ENCODE data around the gene FBXO21. TPM values are rescaled to one million over a fixed set of nuclear protein-coding genes. Genes with fewer than 3 reads are reported as not detected.

Gene FBXO21
- polyA plus RNA-seq, 1 donor: 32.0 TPM

DNA sequence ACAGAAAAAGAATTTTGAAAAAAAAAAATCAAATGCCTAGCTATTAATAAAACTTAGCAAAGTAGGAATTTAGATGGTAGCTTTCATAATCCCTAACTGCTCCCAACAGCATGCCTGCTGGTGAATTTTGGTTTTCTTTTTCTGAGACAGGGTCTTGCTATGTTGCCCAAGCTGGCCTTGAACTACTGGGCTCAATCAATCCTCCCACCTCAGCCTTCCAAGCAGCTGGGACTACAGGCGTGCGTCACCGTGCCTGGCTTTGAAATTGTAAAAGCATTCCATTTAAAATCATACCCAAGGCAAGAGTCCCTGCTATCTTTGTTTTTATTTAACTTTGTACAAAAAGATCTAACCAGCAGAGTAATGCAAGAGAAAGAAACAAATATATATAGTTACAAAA lies 20.7 kb downstream of the FBXO21 start:
- H3K9me3 ChIP-seq (ENCODE audit: control insufficient read depth, low read depth, low read length): no peaks in the 10 kb centered on the region
- H3K36me3 ChIP-seq (ENCODE audit: control insufficient read depth, insufficient read depth, low read length): peaks cover 69% of the 10 kb centered on the region
- H3K27me3 ChIP-seq (ENCODE audit: control insufficient read depth, insufficient read depth, low read length): no peaks in the 10 kb centered on the region
- no peak overlapping the region for H3K27ac ChIP-seq (ENCODE audit: low read length)
- DNase-seq: no peak
- H3K4me1 ChIP-seq (ENCODE audit: control insufficient read depth, insufficient read depth, low read length): no peaks in the 10 kb centered on the region
- no peak overlapping the region for H3K4me3 ChIP-seq (ENCODE audit: low read length)
- no CpG with 5 or more reads among the region's 3 CpGs for WGBS (ENCODE audit: insufficient coverage, low lambda C conversion rate)

DNA sequence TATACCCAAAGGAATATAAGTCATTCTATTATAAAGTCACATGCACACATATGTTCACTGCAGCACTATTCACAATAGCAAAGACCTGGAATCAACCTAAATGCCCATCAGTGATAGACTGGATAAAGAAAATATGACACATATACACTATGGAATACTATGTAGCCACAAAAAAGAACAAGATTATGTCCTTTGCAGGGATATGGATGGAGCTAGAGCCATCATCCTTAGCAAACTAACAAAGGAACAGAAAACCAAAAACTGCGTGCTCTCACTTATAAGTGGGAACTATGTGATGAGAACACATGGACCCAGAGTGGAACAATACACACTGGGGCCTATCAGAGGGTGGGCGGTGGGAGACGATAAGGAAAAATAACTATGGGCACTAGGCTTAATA lies 21.3 kb downstream of the FBXO21 start:
- Histone ChIP-seq H3K36me3 (ENCODE audit: control insufficient read depth, insufficient read depth, low read length) (peaks cover 68% of the 10 kb centered on the region), H3K4me3 (ENCODE audit: low read length) (no peak overlapping the region), H3K9me3 (ENCODE audit: control insufficient read depth, low read depth, low read length) (no peaks in the 10 kb centered on the region), H3K4me1 (ENCODE audit: control insufficient read depth, insufficient read depth, low read length) (no peaks in the 10 kb centered on the region), H3K27ac (ENCODE audit: low read length) (no peak overlapping the region), H3K27me3 (ENCODE audit: control insufficient read depth, insufficient read depth, low read length) (no peaks in the 10 kb centered on the region)
- WGBS (ENCODE audit: insufficient coverage, low lambda C conversion rate): 70% methylated on average over 2 of the region's 3 CpGs
- DNase-seq: no peak

DNA sequence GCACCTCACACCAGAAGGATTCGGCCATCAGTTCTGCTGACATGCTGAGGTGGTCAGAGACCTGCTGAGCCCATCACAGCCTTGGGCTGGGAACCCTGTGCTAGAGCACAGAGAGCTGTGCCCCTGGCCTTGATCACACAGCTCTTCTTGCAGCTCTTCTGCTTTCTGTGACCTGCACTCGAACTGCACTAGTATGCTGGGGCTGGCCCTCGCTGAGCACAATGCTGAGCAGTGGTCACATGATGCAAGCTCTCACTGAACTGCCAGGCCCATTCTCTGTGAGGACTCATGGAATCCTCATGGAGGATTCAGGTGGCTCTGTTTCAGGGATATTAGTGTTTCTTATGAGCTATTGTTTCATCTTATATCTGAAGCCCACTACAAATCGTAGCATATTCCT lies 22.5 kb downstream of the FBXO21 start:
- no peaks in the 10 kb centered on the region for H3K4me1 ChIP-seq (ENCODE audit: control insufficient read depth, insufficient read depth, low read length)
- peaks cover 67% of the 10 kb centered on the region for H3K36me3 ChIP-seq (ENCODE audit: control insufficient read depth, insufficient read depth, low read length)
- WGBS (ENCODE audit: insufficient coverage, low lambda C conversion rate): 83% methylated on average over 1 of the region's 4 CpGs
- H3K27ac ChIP-seq (ENCODE audit: low read length): no peak overlapping the region
- H3K27me3 ChIP-seq (ENCODE audit: control insufficient read depth, insufficient read depth, low read length): no peaks in the 10 kb centered on the region
- H3K4me3 ChIP-seq (ENCODE audit: low read length): no peak overlapping the region
- DNase-seq: no peak
- no peaks in the 10 kb centered on the region for H3K9me3 ChIP-seq (ENCODE audit: control insufficient read depth, low read depth, low read length)

DNA sequence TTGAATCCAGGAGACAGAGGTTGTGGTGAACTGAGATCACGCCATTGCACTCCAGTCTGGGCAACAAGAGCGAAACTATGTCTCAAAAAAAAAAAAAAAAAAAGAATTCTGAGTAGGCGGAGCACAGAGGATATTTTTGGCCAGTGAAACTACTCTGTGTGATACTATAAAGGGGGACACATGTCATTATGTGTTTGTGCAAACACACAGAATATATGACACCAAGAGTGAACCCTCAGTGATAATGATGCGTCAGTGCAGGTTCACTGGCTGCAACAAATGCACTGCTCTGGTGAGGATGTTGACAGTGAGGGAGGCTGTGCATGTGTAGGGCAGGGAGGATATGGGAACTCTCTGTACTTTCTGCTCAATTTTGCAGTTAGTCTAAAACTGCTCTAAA lies 24.2 kb downstream of the FBXO21 start:
- no peaks in the 10 kb centered on the region for H3K27me3 ChIP-seq (ENCODE audit: control insufficient read depth, insufficient read depth, low read length)
- no peaks in the 10 kb centered on the region for H3K9me3 ChIP-seq (ENCODE audit: control insufficient read depth, low read depth, low read length)
- H3K4me1 ChIP-seq (ENCODE audit: control insufficient read depth, insufficient read depth, low read length): no peaks in the 10 kb centered on the region
- WGBS (ENCODE audit: insufficient coverage, low lambda C conversion rate): no CpG with 5 or more reads among the region's 4 CpGs
- H3K4me3 ChIP-seq (ENCODE audit: low read length): no peak overlapping the region
- peaks cover 73% of the 10 kb centered on the region for H3K36me3 ChIP-seq (ENCODE audit: control insufficient read depth, insufficient read depth, low read length)
- no peak overlapping the region for H3K27ac ChIP-seq (ENCODE audit: low read length)
- no peak for DNase-seq

DNA sequence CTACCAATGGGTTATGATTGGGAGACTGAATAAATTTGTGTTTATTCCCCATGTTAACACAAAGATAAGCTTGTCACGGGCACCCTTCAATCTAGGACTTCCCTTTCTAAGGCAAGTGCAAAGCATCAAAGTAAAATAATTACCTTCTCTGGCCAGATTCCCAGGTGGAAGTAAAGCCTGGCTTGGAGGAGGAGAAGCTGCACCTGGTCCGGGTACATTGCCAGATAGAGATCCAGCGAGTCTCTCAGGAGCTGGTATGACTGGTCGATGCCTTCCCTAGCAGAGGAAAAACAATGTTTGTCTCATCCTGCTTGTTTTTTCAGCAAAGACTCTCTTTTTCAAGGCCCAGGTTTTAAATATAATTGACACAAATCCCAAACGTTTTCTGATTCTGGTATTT lies 24.9 kb downstream of the FBXO21 start:
- 67% methylated on average over 1 of the region's 5 CpGs for WGBS (ENCODE audit: insufficient coverage, low lambda C conversion rate)
- DNase-seq: no peak
- Histone ChIP-seq H3K4me3 (ENCODE audit: low read length) (no peak overlapping the region), H3K27me3 (ENCODE audit: control insufficient read depth, insufficient read depth, low read length) (no peaks in the 10 kb centered on the region), H3K4me1 (ENCODE audit: control insufficient read depth, insufficient read depth, low read length) (no peaks in the 10 kb centered on the region), H3K27ac (ENCODE audit: low read length) (no peak overlapping the region), H3K36me3 (ENCODE audit: control insufficient read depth, insufficient read depth, low read length) (peaks cover 75% of the 10 kb centered on the region), H3K9me3 (ENCODE audit: control insufficient read depth, low read depth, low read length) (no peaks in the 10 kb centered on the region)

DNA sequence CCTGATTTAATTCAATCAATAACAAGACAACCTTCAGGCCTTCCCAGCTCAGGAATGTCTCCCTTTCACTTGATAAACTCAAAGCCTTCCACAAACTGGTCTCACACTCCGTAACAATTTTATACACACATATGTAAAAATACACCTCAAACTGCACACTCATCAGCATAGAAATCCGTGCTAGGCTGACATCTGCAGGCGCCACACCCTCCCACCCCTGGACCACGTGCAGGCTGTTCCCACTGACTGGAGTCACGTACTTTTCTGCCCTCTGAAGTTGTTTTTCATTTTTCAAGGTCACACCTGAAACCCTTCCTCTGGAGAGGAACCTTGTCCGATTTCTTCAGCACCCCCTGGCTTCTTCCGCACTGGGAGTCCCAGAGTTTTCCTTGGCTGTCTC lies 27.6 kb downstream of the FBXO21 start:
- Histone ChIP-seq H3K9me3 (ENCODE audit: control insufficient read depth, low read depth, low read length) (no peaks in the 10 kb centered on the region), H3K27me3 (ENCODE audit: control insufficient read depth, insufficient read depth, low read length) (no peaks in the 10 kb centered on the region), H3K4me3 (ENCODE audit: low read length) (no peak overlapping the region), H3K4me1 (ENCODE audit: control insufficient read depth, insufficient read depth, low read length) (peaks cover 6% of the 10 kb centered on the region), H3K27ac (ENCODE audit: low read length) (no peak overlapping the region), H3K36me3 (ENCODE audit: control insufficient read depth, insufficient read depth, low read length) (peaks cover 88% of the 10 kb centered on the region)
- no peak for DNase-seq
- 100% methylated on average over 1 of the region's 7 CpGs for WGBS (ENCODE audit: insufficient coverage, low lambda C conversion rate)

DNA sequence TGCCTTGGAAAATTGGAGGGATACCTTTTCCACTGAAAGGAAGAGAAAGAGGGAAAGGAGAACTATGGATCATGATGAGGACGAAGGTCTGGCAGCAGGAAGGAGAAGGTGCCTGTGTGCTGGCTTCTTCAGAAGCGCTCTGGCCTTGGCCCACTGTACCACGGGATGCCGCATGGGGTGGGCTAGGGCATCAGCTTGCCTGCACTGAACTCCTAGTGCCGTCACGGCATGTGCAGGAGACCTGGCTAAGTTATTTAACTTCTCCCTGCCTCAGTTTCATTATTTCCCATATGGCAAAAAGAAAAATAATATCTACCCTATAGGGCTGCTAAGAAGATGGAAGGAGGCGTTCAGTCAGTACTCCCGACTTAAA lies 28.1 kb downstream of the FBXO21 start:
- no peak overlapping the region for H3K4me3 ChIP-seq (ENCODE audit: low read length)
- H3K27ac ChIP-seq (ENCODE audit: low read length): no peak overlapping the region
- peaks cover 6% of the 10 kb centered on the region for H3K4me1 ChIP-seq (ENCODE audit: control insufficient read depth, insufficient read depth, low read length)
- no peaks in the 10 kb centered on the region for H3K9me3 ChIP-seq (ENCODE audit: control insufficient read depth, low read depth, low read length)
- no peaks in the 10 kb centered on the region for H3K27me3 ChIP-seq (ENCODE audit: control insufficient read depth, insufficient read depth, low read length)
- no CpG with 5 or more reads among the region's 8 CpGs for WGBS (ENCODE audit: insufficient coverage, low lambda C conversion rate)
- DNase-seq: no peak
- peaks cover 89% of the 10 kb centered on the region for H3K36me3 ChIP-seq (ENCODE audit: control insufficient read depth, insufficient read depth, low read length)

DNA sequence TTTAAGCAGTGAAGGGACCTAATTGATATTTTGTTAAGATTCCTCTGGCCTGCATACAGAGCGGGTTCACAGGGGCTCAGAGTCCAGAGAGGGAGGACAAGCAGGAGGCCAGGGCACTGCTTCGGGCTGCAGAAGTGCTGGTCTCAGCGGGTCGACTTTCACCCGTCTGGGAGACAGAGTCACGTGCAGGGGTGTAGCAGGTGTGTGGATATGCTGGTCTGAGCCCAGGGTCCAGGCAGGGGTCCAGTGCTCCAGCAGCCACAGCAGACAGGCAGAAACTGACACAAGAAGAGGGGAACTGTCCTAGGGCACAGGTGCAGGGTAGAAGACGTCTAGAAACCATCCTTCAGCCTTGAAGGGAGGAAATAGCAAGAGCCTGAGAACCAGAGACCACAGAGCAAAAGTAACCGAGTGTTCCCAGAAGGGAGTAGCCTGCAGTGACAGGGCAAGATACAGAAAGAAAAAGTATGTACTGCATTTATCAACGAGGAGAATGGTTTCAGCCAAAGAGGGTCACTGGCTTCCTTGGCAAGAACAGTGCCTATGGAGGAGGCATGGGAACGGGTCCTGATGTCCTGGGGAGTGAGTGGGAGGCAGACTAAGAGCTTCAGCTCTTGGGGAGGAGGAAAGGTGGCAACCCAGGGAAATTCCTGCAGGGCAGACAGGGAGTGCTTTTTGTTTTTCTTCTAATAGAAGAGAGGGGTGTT lies 28.7 kb downstream of the FBXO21 start:
- no peak for DNase-seq
- Histone ChIP-seq H3K4me3 (ENCODE audit: low read length) (no peak overlapping the region), H3K4me1 (ENCODE audit: control insufficient read depth, insufficient read depth, low read length) (peaks cover 6% of the 10 kb centered on the region), H3K36me3 (ENCODE audit: control insufficient read depth, insufficient read depth, low read length) (peaks cover 86% of the 10 kb centered on the region), H3K27me3 (ENCODE audit: control insufficient read depth, insufficient read depth, low read length) (no peaks in the 10 kb centered on the region), H3K27ac (ENCODE audit: low read length) (no peak overlapping the region), H3K9me3 (ENCODE audit: control insufficient read depth, low read depth, low read length) (no peaks in the 10 kb centered on the region)
- WGBS (ENCODE audit: insufficient coverage, low lambda C conversion rate): 20% methylated on average over 1 of the region's 10 CpGs

DNA sequence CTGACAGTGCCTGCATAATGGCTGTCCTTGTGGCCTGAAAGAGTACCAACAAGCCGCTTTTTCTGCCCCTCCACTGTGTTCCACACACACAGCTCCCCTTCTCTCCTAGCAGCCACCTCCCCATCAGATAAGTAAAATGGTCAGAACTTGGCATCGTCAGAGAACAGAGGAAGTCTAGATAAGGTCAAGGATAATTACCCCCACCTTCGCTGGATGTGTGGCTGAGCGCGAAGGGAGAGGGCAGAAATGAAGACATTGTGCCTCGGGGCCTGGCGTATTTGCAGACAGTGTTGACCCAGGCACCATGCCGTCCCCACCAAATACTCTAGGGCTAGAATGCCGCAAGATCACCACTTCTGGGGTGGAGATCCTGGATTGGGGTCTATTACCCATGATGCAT lies 30.6 kb downstream of the FBXO21 start:
- Histone ChIP-seq H3K27me3 (ENCODE audit: control insufficient read depth, insufficient read depth, low read length) (no peaks in the 10 kb centered on the region), H3K9me3 (ENCODE audit: control insufficient read depth, low read depth, low read length) (peaks cover 8% of the 10 kb centered on the region), H3K4me3 (ENCODE audit: low read length) (no peak overlapping the region), H3K36me3 (ENCODE audit: control insufficient read depth, insufficient read depth, low read length) (peaks cover 91% of the 10 kb centered on the region), H3K4me1 (ENCODE audit: control insufficient read depth, insufficient read depth, low read length) (peaks cover 6% of the 10 kb centered on the region), H3K27ac (ENCODE audit: low read length) (no peak overlapping the region)
- WGBS (ENCODE audit: insufficient coverage, low lambda C conversion rate): no CpG with 5 or more reads among the region's 9 CpGs
- DNase-seq: no peak

DNA sequence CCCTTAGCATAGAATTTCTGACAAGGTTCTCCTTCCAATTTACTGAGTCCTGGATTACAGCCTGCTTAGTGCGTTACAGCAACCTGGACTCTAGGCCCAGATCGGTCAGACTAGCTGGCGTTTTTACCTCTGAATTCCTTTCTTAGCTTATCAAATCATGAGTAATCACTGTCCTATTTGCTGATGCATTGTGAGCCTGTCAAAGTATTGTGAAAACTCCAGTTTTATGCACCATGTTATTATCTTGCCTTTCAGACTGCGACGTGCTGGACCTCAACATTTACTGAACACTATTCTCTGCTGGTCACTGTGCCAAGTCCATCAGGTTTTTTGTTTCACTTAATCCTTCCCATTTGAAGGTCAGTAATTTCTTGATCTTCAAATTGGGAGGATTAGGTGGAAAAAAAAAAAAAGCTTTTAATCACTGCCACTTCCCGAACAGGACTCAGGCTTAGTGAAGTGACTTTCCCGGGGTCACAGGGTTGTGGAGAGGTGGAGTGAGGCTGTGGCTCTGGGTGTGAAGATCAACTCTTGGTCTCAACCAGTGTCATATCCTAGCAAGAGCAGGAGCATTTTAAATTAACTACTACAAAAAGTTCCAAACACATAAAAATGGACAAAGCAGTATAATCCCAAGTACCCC lies 31.2 kb downstream of the FBXO21 start:
- DNase-seq: peak; percentile 17 to 51
- Histone ChIP-seq H3K27ac (ENCODE audit: low read length) (no peak overlapping the region), H3K4me1 (ENCODE audit: control insufficient read depth, insufficient read depth, low read length) (peaks cover 6% of the 10 kb centered on the region)

DNA sequence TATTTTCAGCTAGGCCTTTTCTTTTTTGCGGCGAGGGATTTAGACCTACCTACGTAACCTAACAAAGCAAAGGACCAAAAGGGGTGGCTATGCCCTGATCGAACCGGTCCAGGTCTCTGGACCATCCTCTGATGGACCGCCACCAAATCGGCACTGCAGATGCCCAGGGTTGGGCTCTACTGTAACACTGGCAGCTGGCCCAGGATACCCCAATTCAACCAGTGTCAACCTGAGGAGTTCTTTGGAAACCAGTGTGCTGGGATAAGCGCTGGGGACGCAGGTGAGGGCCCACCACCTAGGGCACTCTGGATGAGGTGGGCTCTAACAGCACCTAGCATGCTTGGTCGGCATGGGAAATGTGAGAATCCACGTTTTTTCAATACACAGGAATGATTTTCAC lies 32.2 kb downstream of the FBXO21 start:
- H3K27ac ChIP-seq (ENCODE audit: low read length): no peak overlapping the region
- peaks cover 8% of the 10 kb centered on the region for H3K9me3 ChIP-seq (ENCODE audit: control insufficient read depth, low read depth, low read length)
- 100% methylated on average over 2 of the region's 11 CpGs for WGBS (ENCODE audit: insufficient coverage, low lambda C conversion rate)
- H3K27me3 ChIP-seq (ENCODE audit: control insufficient read depth, insufficient read depth, low read length): no peaks in the 10 kb centered on the region
- no peak overlapping the region for H3K4me3 ChIP-seq (ENCODE audit: low read length)
- no peak for DNase-seq
- peaks cover 6% of the 10 kb centered on the region for H3K4me1 ChIP-seq (ENCODE audit: control insufficient read depth, insufficient read depth, low read length)
- peaks cover 91% of the 10 kb centered on the region for H3K36me3 ChIP-seq (ENCODE audit: control insufficient read depth, insufficient read depth, low read length)

More for the DNA sequence above, 31.2 kb downstream of the FBXO21 start:
- WGBS (ENCODE audit: insufficient coverage, low lambda C conversion rate): 80% methylated on average over 1 of the region's 7 CpGs
- Histone ChIP-seq H3K36me3 (ENCODE audit: control insufficient read depth, insufficient read depth, low read length) (peaks cover 92% of the 10 kb centered on the region), H3K4me3 (ENCODE audit: low read length) (no peak overlapping the region), H3K9me3 (ENCODE audit: control insufficient read depth, low read depth, low read length) (peaks cover 8% of the 10 kb centered on the region), H3K27me3 (ENCODE audit: control insufficient read depth, insufficient read depth, low read length) (no peaks in the 10 kb centered on the region)

Data from large intestine (tissue), 3 donors.